Mucosa of rectum (tissue), 2 donors: ENCODE measurements around the gene HINT3.

Source experiments
- H3K27ac ChIP-seq, 2 donors: one replicate each; pipeline ENCODE4 v1.7.0; 2013; ENCODE audit warnings: inconsistent platforms in 2 of 2, low read depth in 2 of 2, low read length in 2 of 2
- H3K27me3 ChIP-seq, 2 donors: one replicate each; pipeline ENCODE4 v1.7.0; 2013; ENCODE audit warnings: low read length in 2 of 2; ENCODE audit not compliant: control insufficient read depth in 2 of 2, insufficient read depth in 2 of 2
- H3K36me3 ChIP-seq, 2 donors: one replicate each; pipeline ENCODE4 v1.7.0; 2013; ENCODE audit warnings: low read length in 2 of 2; ENCODE audit not compliant: control insufficient read depth in 2 of 2, insufficient read depth in 2 of 2
- H3K4me1 ChIP-seq, 2 donors: one replicate each; pipeline ENCODE4 v1.7.0; 2013; ENCODE audit warnings: low read length in 2 of 2, mild to moderate bottlenecking in 1 of 2; ENCODE audit not compliant: control insufficient read depth in 2 of 2, insufficient read depth in 2 of 2
- H3K4me3 ChIP-seq, 2 donors: one replicate each; pipeline ENCODE4 v1.7.0; 2013; ENCODE audit warnings: low read length in 2 of 2
- H3K9ac ChIP-seq, 2 donors: one replicate each; pipeline ENCODE4 v1.7.0; 2013; ENCODE audit warnings: low read length in 2 of 2, low read depth in 1 of 2, mild to moderate bottlenecking in 1 of 2
- H3K9me3 ChIP-seq, 2 donors: one replicate each; pipeline ENCODE4 v1.7.0; 2013; ENCODE audit warnings: low read length in 2 of 2; ENCODE audit not compliant: control insufficient read depth in 2 of 2
- donor health status: healthy.
- donor health status: Normal muscosa, but diverticular disease.

The HINT3 gene

GRCh38 chr6:125989631-125990030 lies 33.1 kb downstream of the HINT3 start:
- H3K27me3 ChIP-seq: no peaks in the 10 kb centered on the region
- no peak overlapping the region for H3K27ac ChIP-seq
- H3K9me3 ChIP-seq: no peaks in the 10 kb centered on the region
- no peaks in the 10 kb centered on the region for H3K36me3 ChIP-seq
- peaks cover 0 to 3% of the 10 kb centered on the region in 2 donors for H3K4me1 ChIP-seq
- no peak overlapping the region for H3K9ac ChIP-seq
- H3K4me3 ChIP-seq: no peak overlapping the region

DNA sequence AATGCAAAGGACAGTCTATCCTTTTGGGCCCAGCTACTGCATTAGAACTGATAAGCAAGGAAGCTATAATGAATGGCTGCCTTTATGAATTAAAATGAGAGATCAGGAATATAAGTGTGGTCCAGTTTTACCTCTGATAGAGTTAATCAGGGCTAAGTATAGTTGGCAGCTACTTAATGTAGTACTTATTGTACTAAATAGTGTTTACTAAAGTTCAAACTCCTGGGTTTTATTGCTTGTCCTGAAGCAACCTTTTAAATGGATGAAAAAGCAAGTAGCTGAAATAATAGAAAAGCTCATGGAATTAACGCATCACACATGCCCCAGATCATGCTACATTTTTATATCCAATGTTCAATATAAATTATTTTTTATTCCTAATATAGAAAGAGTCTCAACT lies 35.1 kb downstream of the HINT3 start:
- H3K9ac ChIP-seq: no peak overlapping the region
- no peak overlapping the region for H3K27ac ChIP-seq
- no peak overlapping the region for H3K4me3 ChIP-seq
- no peaks in the 10 kb centered on the region for H3K27me3 ChIP-seq
- no peaks in the 10 kb centered on the region for H3K4me1 ChIP-seq
- H3K36me3 ChIP-seq: no peaks in the 10 kb centered on the region
- H3K9me3 ChIP-seq: no peaks in the 10 kb centered on the region

GRCh38 chr6:125994670-125995488 lies 38.3 kb downstream of the HINT3 start:
- H3K27me3 ChIP-seq: no peaks in the 10 kb centered on the region
- no peaks in the 10 kb centered on the region for H3K9me3 ChIP-seq
- H3K9ac ChIP-seq: no peak overlapping the region
- peaks cover 0 to 7% of the 10 kb centered on the region in 2 donors for H3K36me3 ChIP-seq
- H3K4me3 ChIP-seq: no peak overlapping the region
- H3K4me1 ChIP-seq: no peaks in the 10 kb centered on the region
- no peak overlapping the region for H3K27ac ChIP-seq

DNA sequence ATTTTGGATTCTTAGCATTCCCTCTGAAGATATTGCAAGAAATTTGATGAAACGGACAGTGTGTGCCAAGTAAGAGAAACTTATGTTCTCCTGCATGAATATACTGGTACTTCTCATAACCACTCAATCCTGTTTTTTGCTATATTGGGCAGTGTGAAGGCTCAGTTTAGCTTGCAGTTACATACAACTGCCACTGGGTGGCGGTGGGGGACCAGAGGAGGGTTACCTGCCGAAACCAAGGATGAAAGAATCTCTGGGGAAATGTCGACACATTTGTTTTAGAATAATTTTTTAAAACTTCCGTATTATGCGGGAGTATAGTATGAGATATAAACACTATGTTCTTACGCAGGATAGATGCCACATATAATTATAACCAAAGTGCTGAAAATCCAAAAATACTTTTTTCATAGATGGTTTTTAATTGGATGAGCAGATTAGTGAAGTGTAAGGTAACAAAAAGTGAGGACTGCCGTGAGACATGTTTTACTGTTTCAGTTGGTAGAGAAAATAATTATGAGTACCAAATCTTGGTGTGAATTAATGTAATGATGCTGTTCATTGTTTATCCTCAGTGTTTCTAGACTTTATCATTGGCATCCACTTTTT lies 39.5 kb downstream of the HINT3 start:
- no peak overlapping the region for H3K4me3 ChIP-seq
- no peaks in the 10 kb centered on the region for H3K9me3 ChIP-seq
- no peak overlapping the region for H3K9ac ChIP-seq
- no peaks in the 10 kb centered on the region for H3K27me3 ChIP-seq
- no peaks in the 10 kb centered on the region for H3K4me1 ChIP-seq
- peaks cover 9 to 18% of the 10 kb centered on the region in 2 donors for H3K36me3 ChIP-seq
- no peak overlapping the region for H3K27ac ChIP-seq

- no peak overlapping the region for H3K4me3 ChIP-seq
- H3K9ac ChIP-seq: no peak overlapping the region
- H3K27ac ChIP-seq: no peak overlapping the region
- H3K9me3 ChIP-seq: no peaks in the 10 kb centered on the region
- no peaks in the 10 kb centered on the region for H3K27me3 ChIP-seq
- H3K36me3 ChIP-seq: peaks cover 13 to 27% of the 10 kb centered on the region in 2 donors
- no peaks in the 10 kb centered on the region for H3K4me1 ChIP-seq
Observed at GRCh38 chr6:126002755-126003679, 46.4 kb downstream of the HINT3 start.

DNA sequence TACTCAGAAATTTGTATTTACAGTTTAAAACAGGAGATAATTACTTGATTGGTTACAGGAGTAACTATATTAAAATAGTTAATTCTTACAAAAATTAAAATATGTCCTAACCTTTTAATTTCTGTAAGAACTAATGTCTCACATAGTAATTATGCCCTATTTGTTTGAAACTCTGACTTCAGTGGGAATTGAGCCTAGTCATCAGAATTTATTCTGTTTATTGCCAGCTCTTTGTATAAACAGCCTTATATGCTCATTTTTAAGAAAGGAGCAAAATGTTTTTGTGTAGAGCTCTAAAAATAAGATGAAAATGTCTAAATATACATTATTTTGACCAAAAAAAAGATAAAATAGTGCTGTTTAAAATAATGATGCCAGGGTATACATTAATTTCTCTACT lies 51.2 kb downstream of the HINT3 start:
- no peaks in the 10 kb centered on the region for H3K27me3 ChIP-seq
- H3K4me1 ChIP-seq: no peaks in the 10 kb centered on the region
- no peaks in the 10 kb centered on the region for H3K9me3 ChIP-seq
- no peak overlapping the region for H3K4me3 ChIP-seq
- no peak overlapping the region for H3K9ac ChIP-seq
- H3K36me3 ChIP-seq: peaks cover 23 to 33% of the 10 kb centered on the region in 2 donors
- no peak overlapping the region for H3K27ac ChIP-seq

- Histone ChIP-seq H3K9me3 (no peaks in the 10 kb centered on the region), H3K27me3 (no peaks in the 10 kb centered on the region), H3K27ac (no peak overlapping the region), H3K4me3 (no peak overlapping the region), H3K9ac (no peak overlapping the region), H3K4me1 (peaks cover 0 to 3% of the 10 kb centered on the region in 2 donors), H3K36me3 (peaks cover 25 to 44% of the 10 kb centered on the region in 2 donors)
Observed at GRCh38 chr6:126010040-126010439, 53.5 kb downstream of the HINT3 start.

GRCh38 chr6:126015863-126016262 lies 59.3 kb downstream of the HINT3 start:
- no peak overlapping the region for H3K4me3 ChIP-seq
- H3K4me1 ChIP-seq: peaks cover 0 to 3% of the 10 kb centered on the region in 2 donors
- H3K9ac ChIP-seq: no peak overlapping the region
- H3K27ac ChIP-seq: no peak overlapping the region
- no peaks in the 10 kb centered on the region for H3K9me3 ChIP-seq
- no peaks in the 10 kb centered on the region for H3K27me3 ChIP-seq
- peaks cover 34 to 44% of the 10 kb centered on the region in 2 donors for H3K36me3 ChIP-seq

DNA sequence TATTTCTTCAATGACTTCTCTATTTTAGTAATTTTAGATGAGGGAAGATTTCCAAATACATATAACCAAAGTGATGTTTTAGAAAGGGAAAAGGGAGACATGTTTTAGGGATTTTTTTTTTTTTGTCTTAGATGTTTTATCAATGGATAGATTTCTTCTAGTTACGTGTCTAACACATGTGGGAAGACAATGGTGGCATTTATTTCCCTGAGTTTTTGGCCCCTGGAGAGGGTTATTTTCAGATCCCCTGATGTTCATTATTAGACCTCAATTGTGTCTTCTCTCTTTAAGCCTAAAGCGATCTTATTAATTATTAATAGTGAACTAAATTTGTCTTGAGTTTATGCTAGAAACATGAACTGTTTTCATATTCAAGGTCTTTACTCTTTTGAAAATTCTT lies 60.0 kb downstream of the HINT3 start:
- H3K9me3 ChIP-seq: no peaks in the 10 kb centered on the region
- H3K36me3 ChIP-seq: peaks cover 31 to 45% of the 10 kb centered on the region in 2 donors
- no peak overlapping the region for H3K9ac ChIP-seq
- H3K4me3 ChIP-seq: no peak overlapping the region
- H3K27ac ChIP-seq: no peak overlapping the region
- H3K27me3 ChIP-seq: no peaks in the 10 kb centered on the region
- H3K4me1 ChIP-seq: peaks cover 0 to 3% of the 10 kb centered on the region in 2 donors

- no peak overlapping the region for H3K9ac ChIP-seq
- H3K36me3 ChIP-seq: peaks cover 33 to 42% of the 10 kb centered on the region in 2 donors
- H3K9me3 ChIP-seq: no peaks in the 10 kb centered on the region
- H3K4me3 ChIP-seq: no peak overlapping the region
- peaks cover 0 to 3% of the 10 kb centered on the region in 2 donors for H3K4me1 ChIP-seq
- H3K27me3 ChIP-seq: no peaks in the 10 kb centered on the region
- H3K27ac ChIP-seq: no peak overlapping the region
Observed at GRCh38 chr6:126017668-126018067, 61.1 kb downstream of the HINT3 start.
